ENCODE data around the gene DHH.
"Not testable (repeated sequence)": the region's sequence is repeated elsewhere in the genome, so short reads cannot be mapped to it uniquely, and the experiment has no call there.

Gene DHH

DNA sequence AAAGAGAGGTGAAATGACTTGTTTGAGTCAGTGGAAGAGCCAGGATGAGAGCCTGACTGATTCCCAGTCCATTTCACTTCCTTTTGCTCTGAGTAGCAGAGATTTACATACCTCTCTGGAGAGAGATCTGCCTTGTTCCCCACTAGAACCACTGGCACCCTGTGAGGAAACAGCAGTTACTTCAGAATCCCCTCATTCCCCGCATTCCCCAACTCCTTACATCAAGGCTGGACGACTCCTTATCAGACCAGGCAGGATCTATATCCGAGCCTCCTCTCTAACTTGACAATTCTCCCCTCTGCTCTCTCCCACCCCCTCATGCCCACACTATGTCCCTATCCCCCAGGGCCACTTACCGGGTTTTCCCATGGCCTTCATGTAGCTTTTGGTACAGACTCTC, 28.5 kb downstream of the DHH start:
- H3K27ac Mint-ChIP-seq: no peak overlapping the region
- H3K4me1 Mint-ChIP-seq: peaks cover 28% of the 10 kb centered on the region
- no peaks in the 10 kb centered on the region for H3K9me3 Mint-ChIP-seq
- no peaks in the 10 kb centered on the region for H3K27me3 Mint-ChIP-seq
- H3K36me3 Mint-ChIP-seq (ENCODE audit: low read depth): peaks cover 7% of the 10 kb centered on the region
- DNase-seq (no peak), ATAC-seq (no peak)
- no peak overlapping the region for H3K4me3 Mint-ChIP-seq

- Mint-ChIP-seq H3K9me3 (no peaks in the 10 kb centered on the region), H3K27ac (no peak overlapping the region), H3K4me3 (no peak overlapping the region), H3K27me3 (no peaks in the 10 kb centered on the region), H3K36me3 (ENCODE audit: low read depth) (peaks cover 7% of the 10 kb centered on the region), H3K4me1 (peaks cover 22% of the 10 kb centered on the region)
- ATAC-seq: no peak
- no peak for DNase-seq
These were observed 29.8 kb downstream of the DHH start for GRCh38 chr12:49064767-49065152.

GRCh38 chr12:49061916-49062315, 32.7 kb downstream of the DHH start:
- ATAC-seq; DNase-seq; H3K9me3 Mint-ChIP-seq; H3K27ac Mint-ChIP-seq; H3K27me3 Mint-ChIP-seq; H3K36me3 Mint-ChIP-seq (ENCODE audit: low read depth): not testable (repeated sequence)
- Mint-ChIP-seq H3K4me3 (peak overlapping the region; percentile 95), H3K4me1 (peaks cover 29% of the 10 kb centered on the region)

DNA sequence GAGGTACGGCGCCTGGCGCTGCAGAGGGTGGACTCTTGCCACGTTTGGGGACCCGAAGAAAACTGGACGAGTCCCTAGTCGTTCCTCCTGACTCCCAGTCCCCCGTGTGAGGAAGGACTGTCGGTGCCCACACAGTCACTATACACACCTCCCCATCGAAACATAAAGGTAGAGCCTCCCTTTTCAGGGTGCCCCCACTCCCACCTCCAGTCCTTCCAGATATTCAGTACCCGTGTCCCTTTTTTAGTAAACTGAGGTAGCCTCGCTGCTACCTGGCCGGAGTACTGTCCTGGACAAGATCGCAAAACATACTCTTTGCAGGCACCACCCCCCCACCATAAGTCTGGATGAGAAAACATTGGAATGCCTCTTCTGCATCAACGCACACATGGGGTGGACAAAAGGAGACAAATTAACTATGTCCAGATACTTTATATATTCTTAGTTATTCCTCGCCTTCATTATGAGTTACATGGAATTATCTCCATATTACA, 33.4 kb downstream of the DHH start:
- H3K27ac Mint-ChIP-seq: peak overlapping the region; percentile 95
- no peak for DNase-seq
- peaks cover 37% of the 10 kb centered on the region for H3K4me1 Mint-ChIP-seq
- no peaks in the 10 kb centered on the region for H3K9me3 Mint-ChIP-seq
- no peaks in the 10 kb centered on the region for H3K27me3 Mint-ChIP-seq
- H3K4me3 Mint-ChIP-seq: peak overlapping the region; percentile 95
- no peak for ATAC-seq
- peaks cover 7% of the 10 kb centered on the region for H3K36me3 Mint-ChIP-seq (ENCODE audit: low read depth)

DNA sequence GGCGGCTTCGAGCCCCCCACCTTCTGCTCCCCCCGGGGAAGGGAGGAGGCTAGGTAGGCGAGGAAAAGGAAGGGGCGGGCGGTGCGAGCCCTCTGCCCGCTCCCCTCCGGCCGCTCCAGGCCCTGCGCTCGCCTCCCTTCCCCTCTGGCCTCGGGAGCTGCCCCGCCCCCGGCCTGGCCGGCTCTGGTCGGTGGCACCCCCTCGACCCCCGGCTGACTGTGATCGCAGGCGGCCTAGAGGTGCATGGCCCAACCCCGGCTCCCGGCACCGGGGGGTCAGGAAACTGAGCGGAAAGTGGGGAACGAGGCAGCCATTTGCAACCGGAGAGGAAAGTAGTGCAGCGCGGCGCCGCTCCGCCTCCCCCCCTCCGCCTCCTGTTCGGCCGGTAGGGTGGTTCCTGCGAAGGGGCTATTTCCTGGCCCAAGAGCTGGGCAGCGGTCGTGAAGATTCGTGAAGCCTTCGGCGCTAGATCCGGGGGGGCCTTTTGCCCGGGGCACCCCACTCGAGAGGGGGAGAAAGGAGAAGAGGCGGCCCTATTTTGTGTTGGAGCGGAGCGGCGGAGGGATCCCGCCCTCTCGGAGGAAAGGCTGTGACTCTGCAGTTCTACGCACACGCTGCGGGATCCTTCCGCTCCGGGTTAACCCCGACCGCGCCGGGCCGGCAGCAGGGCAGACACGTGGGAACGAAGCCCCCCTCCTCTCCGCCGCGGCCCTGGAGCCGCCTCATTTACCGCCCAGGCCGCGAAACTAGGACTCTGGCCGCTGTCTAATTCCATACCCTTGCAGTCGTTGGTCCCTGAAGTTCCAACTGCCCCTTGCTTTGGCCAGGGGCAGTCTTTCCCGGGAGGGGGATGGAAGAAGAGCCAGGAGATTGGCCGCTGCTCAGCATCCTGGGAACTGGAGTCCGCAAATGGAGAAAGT, 34.1 kb downstream of the DHH start, which contains the start of gene KMT2D:
Gene KMT2D, minus strand, starts transcription at position 558 of the 920 bp plus-strand sequence. CDS start 5,470 bp downstream, outside the sequence.
- Mint-ChIP-seq H3K27ac (peak within 1 kb of the TSS; percentile 95), H3K27me3 (no peaks in the 10 kb centered on the region), H3K4me1 (peaks cover 44% of the 10 kb centered on the region), H3K36me3 (ENCODE audit: low read depth) (peaks cover 12% of the 10 kb centered on the region), H3K9me3 (no peaks in the 10 kb centered on the region), H3K4me3 (peak within 1 kb of the TSS; percentile 97)
- DNase-seq (peak; percentile 89), ATAC-seq (peak; percentile 78)

GRCh38 chr12:49059299-49060171, 35.1 kb downstream of the DHH start:
- Mint-ChIP-seq H3K27me3 (no peaks in the 10 kb centered on the region), H3K27ac (peak overlapping the region; percentile 90), H3K36me3 (ENCODE audit: low read depth) (peaks cover 16% of the 10 kb centered on the region), H3K9me3 (no peaks in the 10 kb centered on the region), H3K4me1 (peaks cover 53% of the 10 kb centered on the region), H3K4me3 (peak overlapping the region; percentile 97)
- DNase-seq (peak; percentile 29), ATAC-seq (peak; percentile 5)

DNA sequence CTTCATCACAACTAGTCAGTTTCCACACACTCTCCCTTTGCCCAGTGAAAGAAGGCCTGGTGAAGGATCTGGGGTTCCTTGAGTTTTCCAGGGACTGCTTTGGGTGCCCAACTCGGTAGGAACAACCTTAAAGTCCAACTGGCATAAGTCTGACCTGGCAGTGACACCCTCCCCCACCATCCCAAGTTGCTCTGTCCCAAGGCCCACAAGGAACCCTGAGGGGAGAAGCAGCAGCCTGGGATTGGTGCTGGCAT, 35.6 kb downstream of the DHH start:
- peaks cover 53% of the 10 kb centered on the region for H3K4me1 Mint-ChIP-seq
- H3K36me3 Mint-ChIP-seq (ENCODE audit: low read depth): peaks cover 19% of the 10 kb centered on the region

DNA sequence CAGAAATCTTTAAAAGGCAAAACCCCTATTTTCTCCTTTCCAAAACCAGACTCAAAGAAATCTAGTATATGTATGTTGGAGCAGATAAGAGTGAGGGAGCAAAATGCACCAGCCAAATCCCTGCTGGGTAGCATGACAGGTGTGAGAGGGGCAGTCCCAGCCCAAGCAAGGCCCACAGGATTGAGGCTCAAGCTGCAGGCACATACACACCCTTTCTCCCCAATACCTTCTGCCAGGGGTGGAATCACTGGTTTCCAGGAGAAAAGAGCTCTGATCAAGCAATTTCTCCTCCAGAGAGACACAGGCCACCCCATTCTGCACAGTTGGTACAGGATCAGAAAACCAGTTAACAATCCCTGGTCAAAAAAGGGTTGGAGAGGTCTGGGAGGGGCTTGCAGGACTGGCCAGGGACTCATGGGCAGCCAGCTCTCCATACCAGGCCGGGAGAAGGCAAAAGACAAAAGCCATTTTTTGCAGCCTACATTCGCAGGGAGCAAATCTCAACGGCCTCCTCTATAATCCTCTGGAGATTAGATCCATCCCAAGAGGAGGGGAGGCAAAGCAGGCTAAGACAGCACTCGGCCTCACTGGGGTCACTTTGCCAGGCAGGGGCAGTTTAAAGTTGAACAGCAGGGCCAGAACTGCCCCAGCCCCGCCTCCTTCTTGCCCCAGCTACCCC, 36.1 kb downstream of the DHH start:
- no peaks in the 10 kb centered on the region for H3K9me3 Mint-ChIP-seq
- ATAC-seq: no peak
- DNase-seq: no peak
- H3K27me3 Mint-ChIP-seq: no peaks in the 10 kb centered on the region
- H3K4me1 Mint-ChIP-seq: peaks cover 51% of the 10 kb centered on the region
- peaks cover 23% of the 10 kb centered on the region for H3K36me3 Mint-ChIP-seq (ENCODE audit: low read depth)
- H3K4me3 Mint-ChIP-seq: peak overlapping the region; percentile 97
- H3K27ac Mint-ChIP-seq: peak overlapping the region; percentile 90

More for the DNA sequence above, 35.6 kb downstream of the DHH start:
- peak overlapping the region; percentile 97 for H3K4me3 Mint-ChIP-seq
- DNase-seq: peak; percentile 12
- H3K9me3 Mint-ChIP-seq: no peaks in the 10 kb centered on the region
- no peak for ATAC-seq
- H3K27ac Mint-ChIP-seq: peak overlapping the region; percentile 90
- H3K27me3 Mint-ChIP-seq: no peaks in the 10 kb centered on the region

DNA sequence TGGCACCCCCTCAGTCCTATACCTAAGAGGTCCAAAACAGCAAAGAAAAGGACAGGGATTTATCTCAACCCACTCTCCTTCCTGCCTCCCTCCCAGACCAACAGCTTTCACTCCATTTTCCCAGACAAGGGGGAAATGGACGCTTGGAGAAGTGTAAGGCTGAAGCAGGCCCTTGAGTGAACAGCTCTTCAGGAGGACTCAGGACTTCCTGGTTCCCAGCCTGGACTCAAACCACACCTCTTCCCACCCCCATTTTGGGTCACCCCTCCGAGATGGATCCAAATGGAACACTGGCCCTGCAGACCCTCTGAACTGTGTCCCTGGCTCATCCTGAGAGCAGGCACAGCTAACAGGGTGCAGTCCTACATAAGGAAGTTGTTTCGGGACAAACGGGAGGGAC, 36.7 kb downstream of the DHH start:
- Mint-ChIP-seq H3K9me3 (no peaks in the 10 kb centered on the region), H3K27ac (peak overlapping the region; percentile 61), H3K27me3 (no peaks in the 10 kb centered on the region), H3K4me1 (peaks cover 51% of the 10 kb centered on the region), H3K36me3 (ENCODE audit: low read depth) (peaks cover 27% of the 10 kb centered on the region), H3K4me3 (peak overlapping the region; percentile 97)
- ATAC-seq (no peak), DNase-seq (no peak)

- Mint-ChIP-seq H3K27me3 (no peaks in the 10 kb centered on the region), H3K27ac (peak overlapping the region; percentile 73), H3K9me3 (no peaks in the 10 kb centered on the region), H3K36me3 (ENCODE audit: low read depth) (peaks cover 41% of the 10 kb centered on the region), H3K4me3 (peak overlapping the region; percentile 97), H3K4me1 (peaks cover 43% of the 10 kb centered on the region)
- DNase-seq: peak; percentile 38
- peak; percentile 83 for ATAC-seq
These were observed 38.4 kb downstream of the DHH start for GRCh38 chr12:49055978-49056754.

- Mint-ChIP-seq H3K4me3 (no peak overlapping the region), H3K27ac (no peak overlapping the region), H3K4me1 (peaks cover 41% of the 10 kb centered on the region), H3K36me3 (ENCODE audit: low read depth) (peaks cover 49% of the 10 kb centered on the region), H3K27me3 (no peaks in the 10 kb centered on the region), H3K9me3 (no peaks in the 10 kb centered on the region)
- no peak for ATAC-seq
- DNase-seq: no peak
These were observed 39.5 kb downstream of the DHH start for GRCh38 chr12:49055092-49055491.

GRCh38 chr12:49054524-49054923, 40.1 kb downstream of the DHH start:
- Mint-ChIP-seq H3K36me3 (ENCODE audit: low read depth) (peaks cover 49% of the 10 kb centered on the region), H3K27ac (peak overlapping the region; percentile 28), H3K4me3 (no peak overlapping the region), H3K4me1 (peaks cover 41% of the 10 kb centered on the region), H3K9me3 (no peaks in the 10 kb centered on the region), H3K27me3 (no peaks in the 10 kb centered on the region)
- DNase-seq (no peak), ATAC-seq (no peak)

GRCh38 chr12:49054096-49054495, 40.5 kb downstream of the DHH start:
- H3K4me3 Mint-ChIP-seq: no peak overlapping the region
- peaks cover 41% of the 10 kb centered on the region for H3K4me1 Mint-ChIP-seq
- no peaks in the 10 kb centered on the region for H3K27me3 Mint-ChIP-seq
- H3K27ac Mint-ChIP-seq: no peak overlapping the region
- no peak for DNase-seq
- ATAC-seq: no peak
- peaks cover 50% of the 10 kb centered on the region for H3K36me3 Mint-ChIP-seq (ENCODE audit: low read depth)
- no peaks in the 10 kb centered on the region for H3K9me3 Mint-ChIP-seq
